Subcutaneous abdominal adipose tissue (tissue), 5 donors: Measurements from ENCODE around the gene CNST.
"Not testable (repeated sequence)": the region's sequence is repeated elsewhere in the genome, so short reads cannot be mapped to it uniquely, and the experiment has no call there.

ENCODE experiments used
- H3K27ac ChIP-seq: one replicate; pipeline ENCODE4 v1.7.0; 2013; ENCODE audit warnings: low read depth, mild to moderate bottlenecking, inconsistent platforms, low read length, moderate library complexity
- H3K27me3 ChIP-seq, 5 donors: one replicate each; pipeline ENCODE4 v1.7.0; 2013; ENCODE audit warnings: low read length in 5 of 5, inconsistent platforms in 1 of 5; ENCODE audit not compliant: control insufficient read depth in 5 of 5, insufficient read depth in 4 of 5
- H3K36me3 ChIP-seq, 5 donors: one replicate each; pipeline ENCODE4 v1.7.0; 2013; ENCODE audit warnings: low read length in 5 of 5; ENCODE audit not compliant: control insufficient read depth in 5 of 5, insufficient read depth in 5 of 5
- H3K4me1 ChIP-seq, 5 donors: one replicate each; pipeline ENCODE4 v1.7.0; 2013; ENCODE audit warnings: low read length in 5 of 5, mild to moderate bottlenecking in 3 of 5, moderate library complexity in 1 of 5; ENCODE audit not compliant: control insufficient read depth in 5 of 5, insufficient read depth in 5 of 5
- H3K4me3 ChIP-seq, 5 donors: one replicate each; pipeline ENCODE4 v1.7.0; 2013; ENCODE audit warnings: low read length in 5 of 5, low read depth in 1 of 5
- H3K9ac ChIP-seq, 5 donors: one replicate each; pipeline ENCODE4 v1.7.0; 2013; ENCODE audit warnings: low read length in 5 of 5, mild to moderate bottlenecking in 4 of 5, moderate library complexity in 3 of 5
- H3K9me3 ChIP-seq, 5 donors: one replicate each; pipeline ENCODE4 v1.7.0; 2013; ENCODE audit warnings: low read length in 5 of 5; ENCODE audit not compliant: control insufficient read depth in 5 of 5
- donor health status: healthy.
- donor health status: healthy.
- donor health status: healthy.
- donor health status: healthy.
- donor health status: healthy.

Gene CNST

GRCh38 chr1:246591958-246592357, 25.7 kb downstream of the CNST start:
- Histone ChIP-seq H3K27ac (peak overlapping the region; percentile 55), H3K4me1 (peaks cover 0 to 32% (median 19%) of the 10 kb centered on the region in 5 donors), H3K36me3 (peaks cover 0 to 7% (median 2%) of the 10 kb centered on the region in 5 donors), H3K4me3 (no peak overlapping the region), H3K9me3 (peaks cover 0 to 6% (median 6%) of the 10 kb centered on the region in 5 donors), H3K9ac (no peak overlapping the region), H3K27me3 (no peaks in the 10 kb centered on the region)

DNA sequence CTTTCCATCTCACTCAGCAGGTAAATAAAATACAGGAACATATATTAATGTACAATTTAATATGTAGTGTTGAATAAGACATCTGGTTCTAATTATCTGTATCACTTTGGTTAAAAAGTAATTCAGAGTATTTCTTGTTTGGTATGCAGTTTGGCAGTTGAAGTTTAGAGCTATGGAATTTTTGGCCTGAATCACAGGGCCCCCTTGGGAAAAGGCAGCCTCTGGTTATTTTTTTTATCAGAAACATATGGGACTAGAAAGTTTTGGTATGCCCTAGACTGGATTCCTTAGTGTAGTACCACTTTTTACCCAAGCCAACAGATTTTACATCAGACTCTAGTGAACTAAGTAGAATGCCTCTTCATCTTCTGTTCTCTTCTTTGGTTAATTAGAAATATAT, 26.4 kb downstream of the CNST start:
- Histone ChIP-seq H3K9me3 (peaks cover 0 to 6% (median 6%) of the 10 kb centered on the region in 5 donors), H3K27me3 (no peaks in the 10 kb centered on the region), H3K4me3 (no peak overlapping the region), H3K27ac (peak overlapping the region; percentile 55), H3K36me3 (peaks cover 0 to 7% (median 2%) of the 10 kb centered on the region in 5 donors), H3K9ac (no peak overlapping the region), H3K4me1 (peaks cover 2 to 31% (median 19%) of the 10 kb centered on the region in 5 donors)

- Histone ChIP-seq H3K27ac (no peak overlapping the region), H3K9ac (no peak overlapping the region), H3K27me3 (no peaks in the 10 kb centered on the region), H3K4me3 (no peak overlapping the region), H3K36me3 (peaks cover 0 to 7% (median 2%) of the 10 kb centered on the region in 5 donors), H3K9me3 (peaks cover 0 to 3% (median 3%) of the 10 kb centered on the region in 5 donors), H3K4me1 (peaks cover 2 to 42% (median 25%) of the 10 kb centered on the region in 5 donors)
Observed at GRCh38 chr1:246595146-246595545, 28.9 kb downstream of the CNST start.

DNA sequence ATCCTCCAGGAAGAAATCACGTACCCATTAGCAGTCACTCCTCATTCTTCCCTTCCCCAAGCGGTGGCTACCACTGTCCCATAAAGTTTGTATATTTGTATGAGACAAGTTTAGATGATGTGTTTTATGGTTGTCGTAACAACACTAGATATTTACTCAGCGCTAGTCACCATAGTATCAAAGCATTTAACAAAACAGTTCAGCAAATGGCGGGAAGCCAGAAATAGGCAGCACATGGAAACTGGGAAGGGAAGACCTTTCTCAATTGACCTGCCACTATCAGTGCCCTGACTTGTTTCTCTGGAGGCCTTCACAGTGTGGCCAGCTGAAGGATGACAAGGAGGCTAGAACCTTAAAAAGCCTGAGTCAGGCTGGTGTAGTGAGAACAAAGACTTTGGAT, 31.1 kb downstream of the CNST start:
- Histone ChIP-seq H3K27me3 (no peaks in the 10 kb centered on the region), H3K9ac (no peak overlapping the region), H3K4me3 (no peak overlapping the region), H3K9me3 (no peaks in the 10 kb centered on the region), H3K4me1 (peaks cover 2 to 41% (median 22%) of the 10 kb centered on the region in 5 donors), H3K27ac (no peak overlapping the region), H3K36me3 (peaks cover 0 to 3% (median 0%) of the 10 kb centered on the region in 5 donors)

- Histone ChIP-seq H3K9ac (no peak overlapping the region), H3K36me3 (peaks cover 0 to 3% (median 0%) of the 10 kb centered on the region in 5 donors), H3K4me3 (no peak overlapping the region), H3K4me1 (peaks cover 2 to 35% (median 17%) of the 10 kb centered on the region in 5 donors), H3K27ac (no peak overlapping the region), H3K27me3 (no peaks in the 10 kb centered on the region), H3K9me3 (no peaks in the 10 kb centered on the region)
Observed at GRCh38 chr1:246597971-246598370, 31.7 kb downstream of the CNST start.

GRCh38 chr1:246599315-246599714, 33.1 kb downstream of the CNST start:
- no peaks in the 10 kb centered on the region for H3K9me3 ChIP-seq
- H3K4me1 ChIP-seq: peaks cover 2 to 27% (median 17%) of the 10 kb centered on the region in 5 donors
- H3K4me3 ChIP-seq: no peak overlapping the region
- H3K27ac ChIP-seq: no peak overlapping the region
- peaks cover 0 to 3% (median 0%) of the 10 kb centered on the region in 5 donors for H3K36me3 ChIP-seq
- H3K27me3 ChIP-seq: no peaks in the 10 kb centered on the region
- no peak overlapping the region for H3K9ac ChIP-seq

DNA sequence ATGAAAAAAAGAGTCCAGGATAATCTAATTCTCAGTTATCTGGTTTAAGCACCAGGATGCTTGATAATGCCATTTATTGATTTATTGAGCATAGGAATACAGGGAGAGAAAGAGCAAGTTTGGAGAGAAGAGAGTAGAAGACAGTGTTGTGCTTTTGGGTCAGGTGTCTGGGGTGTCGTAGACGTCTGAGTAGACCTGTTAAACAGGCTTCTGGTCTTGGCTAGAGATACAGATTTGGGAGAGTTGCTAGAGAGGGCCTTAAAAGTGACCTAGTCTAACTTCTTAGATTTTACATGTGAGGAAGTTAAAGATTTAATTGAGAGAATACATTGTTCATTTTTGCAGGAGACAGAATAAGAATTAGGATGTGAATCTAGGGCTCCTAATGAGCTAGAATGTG, 34.3 kb downstream of the CNST start:
- Histone ChIP-seq H3K27me3 (no peaks in the 10 kb centered on the region), H3K9ac (no peak overlapping the region), H3K4me3 (no peak overlapping the region), H3K9me3 (no peaks in the 10 kb centered on the region), H3K27ac (no peak overlapping the region), H3K36me3 (peaks cover 0 to 3% (median 0%) of the 10 kb centered on the region in 5 donors), H3K4me1 (peaks cover 2 to 27% (median 17%) of the 10 kb centered on the region in 5 donors)

- H3K4me1 ChIP-seq: peaks cover 2 to 23% (median 12%) of the 10 kb centered on the region in 5 donors
Observed at GRCh38 chr1:246602194-246602593, 35.9 kb downstream of the CNST start.

GRCh38 chr1:246605231-246605630, 39.0 kb downstream of the CNST start:
- not testable (repeated sequence) for H3K36me3 ChIP-seq, H3K9ac ChIP-seq, H3K27me3 ChIP-seq, H3K27ac ChIP-seq, H3K4me3 ChIP-seq, H3K9me3 ChIP-seq
- H3K4me1 ChIP-seq: peaks cover 4 to 21% (median 16%) of the 10 kb centered on the region in 5 donors

More at GRCh38 chr1:246602194-246602593, 35.9 kb downstream of the CNST start:
- H3K36me3 ChIP-seq: peaks cover 0 to 3% (median 0%) of the 10 kb centered on the region in 5 donors
- no peak overlapping the region for H3K27ac ChIP-seq
- H3K9me3 ChIP-seq: no peaks in the 10 kb centered on the region
- H3K4me3 ChIP-seq: no peak overlapping the region
- H3K9ac ChIP-seq: no peak overlapping the region
- no peaks in the 10 kb centered on the region for H3K27me3 ChIP-seq

DNA sequence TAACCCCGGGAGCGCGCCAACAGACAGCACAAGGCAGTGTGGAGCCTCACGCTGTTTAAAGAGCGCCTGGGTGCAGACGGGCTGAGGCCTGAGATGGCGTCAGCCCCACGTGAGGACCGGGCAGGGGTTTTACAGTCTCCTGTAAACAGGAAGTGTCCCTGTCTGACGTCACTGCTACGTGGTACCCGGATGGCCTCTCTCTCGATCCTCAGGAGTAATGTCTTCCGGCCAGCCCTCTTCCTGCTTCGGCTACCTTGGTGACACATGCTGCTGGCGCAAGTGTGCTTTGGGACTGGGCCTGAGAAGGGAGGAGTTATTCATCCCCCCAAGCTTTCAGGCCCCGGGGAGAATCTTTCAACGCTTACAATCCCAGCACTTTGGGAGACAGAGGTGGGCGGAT, 41.2 kb downstream of the CNST start:
- Histone ChIP-seq H3K27ac (no peak overlapping the region), H3K9ac (no peak overlapping the region), H3K9me3 (no peaks in the 10 kb centered on the region), H3K4me3 (no peak overlapping the region), H3K4me1 (peaks cover 4 to 37% (median 34%) of the 10 kb centered on the region in 5 donors), H3K27me3 (no peaks in the 10 kb centered on the region), H3K36me3 (no peaks in the 10 kb centered on the region)
